ENCODE results near the gene EIF4G1. TPM values are rescaled to one million over a fixed set of nuclear protein-coding genes. Genes with fewer than 3 reads are reported as not detected.
A peak's percentile ranks its signal among the peaks of the same experiment; 100 is the strongest.
"Not testable (repeated sequence)": the region's sequence is repeated elsewhere in the genome, so short reads cannot be mapped to it uniquely, and the experiment has no call there.

Gene EIF4G1, protein sequence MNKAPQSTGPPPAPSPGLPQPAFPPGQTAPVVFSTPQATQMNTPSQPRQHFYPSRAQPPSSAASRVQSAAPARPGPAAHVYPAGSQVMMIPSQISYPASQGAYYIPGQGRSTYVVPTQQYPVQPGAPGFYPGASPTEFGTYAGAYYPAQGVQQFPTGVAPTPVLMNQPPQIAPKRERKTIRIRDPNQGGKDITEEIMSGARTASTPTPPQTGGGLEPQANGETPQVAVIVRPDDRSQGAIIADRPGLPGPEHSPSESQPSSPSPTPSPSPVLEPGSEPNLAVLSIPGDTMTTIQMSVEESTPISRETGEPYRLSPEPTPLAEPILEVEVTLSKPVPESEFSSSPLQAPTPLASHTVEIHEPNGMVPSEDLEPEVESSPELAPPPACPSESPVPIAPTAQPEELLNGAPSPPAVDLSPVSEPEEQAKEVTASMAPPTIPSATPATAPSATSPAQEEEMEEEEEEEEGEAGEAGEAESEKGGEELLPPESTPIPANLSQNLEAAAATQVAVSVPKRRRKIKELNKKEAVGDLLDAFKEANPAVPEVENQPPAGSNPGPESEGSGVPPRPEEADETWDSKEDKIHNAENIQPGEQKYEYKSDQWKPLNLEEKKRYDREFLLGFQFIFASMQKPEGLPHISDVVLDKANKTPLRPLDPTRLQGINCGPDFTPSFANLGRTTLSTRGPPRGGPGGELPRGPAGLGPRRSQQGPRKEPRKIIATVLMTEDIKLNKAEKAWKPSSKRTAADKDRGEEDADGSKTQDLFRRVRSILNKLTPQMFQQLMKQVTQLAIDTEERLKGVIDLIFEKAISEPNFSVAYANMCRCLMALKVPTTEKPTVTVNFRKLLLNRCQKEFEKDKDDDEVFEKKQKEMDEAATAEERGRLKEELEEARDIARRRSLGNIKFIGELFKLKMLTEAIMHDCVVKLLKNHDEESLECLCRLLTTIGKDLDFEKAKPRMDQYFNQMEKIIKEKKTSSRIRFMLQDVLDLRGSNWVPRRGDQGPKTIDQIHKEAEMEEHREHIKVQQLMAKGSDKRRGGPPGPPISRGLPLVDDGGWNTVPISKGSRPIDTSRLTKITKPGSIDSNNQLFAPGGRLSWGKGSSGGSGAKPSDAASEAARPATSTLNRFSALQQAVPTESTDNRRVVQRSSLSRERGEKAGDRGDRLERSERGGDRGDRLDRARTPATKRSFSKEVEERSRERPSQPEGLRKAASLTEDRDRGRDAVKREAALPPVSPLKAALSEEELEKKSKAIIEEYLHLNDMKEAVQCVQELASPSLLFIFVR (N-terminal part only)
- 100 to 1,000 TPM; 229 to 275 TPM for total RNA-seq
- long read RNA-seq, full-length matches to known transcripts = 5 of 254 reads
- long read RNA-seq, partial matches to known transcripts = 202 of 254 reads
- long read RNA-seq, other reads (novel, unspliced or antisense) = 47 of 254 reads

DNA sequence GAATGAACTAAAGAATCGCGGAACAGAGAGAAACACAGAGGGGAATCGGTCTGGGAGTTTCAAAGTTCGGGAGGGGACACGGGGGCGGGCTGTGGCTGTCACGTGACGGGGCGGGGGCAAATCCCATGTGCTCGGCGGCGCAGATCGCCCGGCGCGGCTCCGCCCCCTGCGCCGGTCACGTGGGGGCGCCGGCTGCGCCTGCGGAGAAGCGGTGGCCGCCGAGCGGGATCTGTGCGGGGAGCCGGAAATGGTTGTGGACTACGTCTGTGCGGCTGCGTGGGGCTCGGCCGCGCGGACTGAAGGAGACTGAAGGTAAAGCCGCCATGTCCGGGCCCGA is at the start of gene EIF4G1:
Gene EIF4G1, plus strand, starts transcription at position 244 of the 337 bp plus-strand sequence. CDS start 1,191 bp downstream, outside the sequence.
- intact Hi-C loops (cut with DNase I) = no loop called here
- DNase-seq (peak; percentile 96), ATAC-seq (peak; percentile 90 to 93)

DNA sequence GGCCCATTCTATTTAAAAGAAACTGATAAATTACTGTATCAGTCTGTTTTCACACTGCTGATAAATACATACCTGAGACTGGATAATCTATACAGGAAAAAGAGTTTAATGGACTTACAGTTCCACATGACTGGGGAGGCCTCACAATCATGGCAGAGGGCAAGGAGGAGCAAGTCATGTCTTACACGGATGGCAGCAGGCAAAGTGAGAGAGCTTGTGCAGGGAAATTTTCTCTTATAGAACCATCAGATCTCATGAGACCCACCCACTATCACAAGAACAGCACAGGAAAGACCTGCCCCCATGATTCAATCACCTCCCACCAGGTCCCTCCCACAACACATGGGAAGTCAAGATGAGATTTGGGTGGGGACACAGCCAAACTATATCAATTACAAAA is 47.2 kb upstream of the EIF4G1 start:
- ATAC-seq; DNase-seq; intact Hi-C loops (cut with DNase I): not testable (repeated sequence)

DNA sequence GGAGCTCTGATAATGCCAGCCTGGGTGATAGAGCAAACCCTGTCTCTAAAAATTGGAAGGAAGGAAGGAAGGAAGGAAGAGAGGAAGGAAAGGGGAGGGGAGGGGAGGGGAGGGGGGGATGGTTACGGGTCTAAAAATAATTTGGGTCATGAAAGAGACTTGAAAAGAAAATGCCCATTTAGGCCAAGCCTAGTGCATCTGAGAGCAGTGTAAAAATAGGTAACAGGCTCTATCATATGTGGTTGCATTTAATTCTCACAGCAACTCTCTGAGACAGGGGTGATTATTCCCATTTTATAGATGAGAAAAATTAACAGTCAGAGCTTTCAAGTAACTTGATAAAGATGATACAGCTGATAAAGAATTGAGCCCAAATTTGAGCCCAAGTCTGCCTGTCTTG is 42.1 kb upstream of the EIF4G1 start:
- intact Hi-C loops (cut with DNase I) = no loop called here
- ATAC-seq = no peak
- no peak for DNase-seq

DNA sequence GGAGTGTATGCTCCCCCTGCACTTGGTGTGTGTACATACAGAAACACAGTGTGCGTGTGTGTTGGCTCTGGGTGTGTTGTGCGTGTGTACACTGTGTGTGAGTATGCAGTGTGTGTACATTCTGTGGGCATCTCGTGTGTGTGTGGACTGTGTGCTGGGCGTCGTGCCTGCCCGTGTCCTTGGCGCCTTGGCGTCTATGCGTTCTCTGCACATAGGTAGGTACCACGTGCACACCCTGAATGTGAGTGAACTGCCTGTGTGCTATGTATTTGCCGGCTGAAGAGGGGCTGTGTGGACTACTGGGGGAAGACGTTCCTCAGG is 39.1 kb upstream of the EIF4G1 start:
- DNase-seq (no peak), ATAC-seq (no peak)
- intact Hi-C loops (cut with DNase I) = no loop called here

DNA sequence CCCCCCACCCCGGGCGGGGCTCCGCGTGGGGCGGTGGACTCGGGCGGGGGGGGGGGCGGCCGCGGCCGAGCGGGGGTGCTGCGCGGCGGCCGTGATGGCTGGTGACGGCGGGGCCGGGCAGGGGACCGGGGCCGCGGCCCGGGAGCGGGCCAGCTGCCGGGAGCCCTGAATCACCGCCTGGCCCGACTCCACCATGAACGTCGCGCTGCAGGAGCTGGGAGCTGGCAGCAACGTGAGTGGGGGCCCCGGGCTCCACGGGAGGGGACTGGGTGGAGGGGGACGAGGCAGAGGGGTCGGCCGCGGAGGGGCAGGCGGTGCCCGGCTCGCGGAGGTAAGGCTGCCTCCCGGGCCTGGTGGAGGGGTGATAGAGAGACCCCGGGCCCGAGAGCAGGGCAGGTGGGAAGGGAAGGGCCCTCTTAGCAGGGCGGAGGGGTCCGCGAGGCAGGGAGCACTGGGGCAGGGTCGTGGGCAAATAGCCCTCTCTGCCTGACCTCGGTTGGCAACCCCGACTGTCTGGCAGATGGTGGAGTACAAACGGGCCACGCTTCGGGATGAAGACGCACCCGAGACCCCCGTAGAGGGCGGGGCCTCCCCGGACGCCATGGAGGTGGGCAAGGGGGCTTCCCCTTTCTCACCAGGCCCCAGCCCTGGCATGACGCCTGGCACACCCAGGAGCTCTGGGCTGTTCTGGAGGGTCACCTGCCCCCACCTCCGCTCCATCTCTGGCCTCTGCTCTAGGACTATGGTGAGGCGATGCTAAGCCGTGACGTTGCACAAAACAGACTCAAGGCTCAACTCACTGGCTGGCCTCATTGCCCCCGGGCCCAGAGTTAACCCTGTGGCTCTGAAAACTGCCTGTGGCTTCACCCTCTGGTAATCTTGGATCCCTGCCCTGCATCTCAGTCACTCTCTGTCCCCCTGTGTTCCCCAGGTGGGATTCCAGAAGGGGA is 38.2 kb upstream of the EIF4G1 start, which contains the start of gene ECE2:
Gene ECE2, plus strand, starts transcription at position 62 of the 950 bp plus-strand sequence. Its CDS starts 132 bp downstream, at position 194.
- intact Hi-C loops (cut with DNase I) = no loop called here

DNA sequence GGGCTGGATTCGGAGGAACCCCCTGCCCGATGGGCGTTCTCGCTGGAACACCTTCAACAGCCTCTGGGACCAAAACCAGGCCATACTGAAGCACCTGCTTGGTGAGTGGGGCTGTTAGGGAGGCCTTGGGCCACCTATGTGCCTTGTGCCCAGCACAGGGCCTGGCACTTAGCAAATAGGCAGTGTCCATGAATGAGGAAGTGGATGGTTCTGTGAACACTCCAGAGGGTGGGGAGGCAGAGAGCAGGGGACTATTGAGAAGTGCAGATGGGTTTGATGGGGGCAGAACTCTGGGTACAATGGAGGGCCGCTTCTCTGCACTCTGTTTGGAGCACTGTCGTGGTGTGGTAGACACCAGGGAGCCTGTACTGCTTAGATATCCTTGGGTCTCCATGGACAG is 37.0 kb upstream of the EIF4G1 start:
- DNase-seq (no peak), ATAC-seq (no peak)
- intact Hi-C loops (cut with DNase I) = no loop called here

More for the DNA sequence above, 38.2 kb upstream of the EIF4G1 start, which contains the start of gene ECE2:
- ATAC-seq (peak; percentile 63 to 70), DNase-seq (peak; percentile 43)

DNA sequence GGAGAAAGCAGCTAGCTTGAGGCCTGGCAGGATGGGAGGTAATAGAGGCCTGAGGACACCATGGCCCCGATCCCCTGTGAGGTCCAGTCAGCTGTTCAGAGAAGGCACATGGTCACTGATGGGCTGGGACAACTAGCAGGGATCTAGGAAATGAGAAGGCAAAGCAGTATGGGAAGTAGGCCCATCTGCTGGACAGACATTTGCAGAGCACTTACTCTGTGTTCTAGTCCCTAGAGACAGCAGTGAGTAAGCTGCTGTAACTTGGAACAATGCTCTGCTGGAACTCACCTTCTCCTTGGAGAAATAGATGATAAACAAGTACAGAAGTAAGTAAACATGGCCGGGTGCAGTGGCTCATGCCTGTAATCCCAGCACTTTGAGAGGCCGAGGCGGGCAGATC is 31.5 kb upstream of the EIF4G1 start:
- no peak for ATAC-seq
- no peak for DNase-seq
- intact Hi-C loops (cut with DNase I) = no loop called here

DNA sequence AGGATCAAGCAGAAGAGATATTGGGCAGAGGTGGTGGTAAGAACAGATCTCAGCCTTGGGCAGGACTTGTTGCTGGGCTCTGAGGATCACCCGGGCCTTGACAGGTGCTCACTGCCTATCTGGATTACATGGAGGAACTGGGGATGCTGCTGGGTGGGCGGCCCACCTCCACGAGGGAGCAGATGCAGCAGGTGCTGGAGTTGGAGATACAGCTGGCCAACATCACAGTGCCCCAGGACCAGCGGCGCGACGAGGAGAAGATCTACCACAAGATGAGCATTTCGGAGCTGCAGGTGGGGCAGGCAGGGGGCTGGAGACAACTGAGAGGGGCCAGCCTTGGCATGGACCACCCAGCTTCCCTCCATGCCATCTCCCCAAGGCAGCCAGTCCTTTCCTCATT is 30.7 kb upstream of the EIF4G1 start:
- intact Hi-C loops (cut with DNase I) = no loop called here
- DNase-seq (no peak), ATAC-seq (no peak)

DNA sequence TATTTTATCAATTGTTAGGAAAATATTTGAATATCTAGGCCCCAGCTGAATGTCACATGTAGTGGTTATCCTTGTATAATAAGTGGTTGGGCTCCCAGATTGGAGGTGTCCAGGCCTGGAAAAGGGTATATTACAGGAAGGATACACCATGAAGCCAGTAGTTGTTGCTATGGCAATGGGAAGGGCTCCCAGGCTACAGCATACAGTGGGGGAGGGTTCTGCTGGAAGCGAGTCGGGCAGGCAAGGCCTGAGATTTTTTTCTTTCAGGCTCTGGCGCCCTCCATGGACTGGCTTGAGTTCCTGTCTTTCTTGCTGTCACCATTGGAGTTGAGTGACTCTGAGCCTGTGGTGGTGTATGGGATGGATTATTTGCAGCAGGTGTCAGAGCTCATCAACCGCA is 29.7 kb upstream of the EIF4G1 start:
- ATAC-seq = peak; percentile 69 to 78
- peak; percentile 72 for DNase-seq
- intact Hi-C loops (cut with DNase I) = loop anchor here in 1 of 2 donors (5.0 kb wide), 1 partner anchor 387 kb away; no protein-coding TSS in a partner anchor

DNA sequence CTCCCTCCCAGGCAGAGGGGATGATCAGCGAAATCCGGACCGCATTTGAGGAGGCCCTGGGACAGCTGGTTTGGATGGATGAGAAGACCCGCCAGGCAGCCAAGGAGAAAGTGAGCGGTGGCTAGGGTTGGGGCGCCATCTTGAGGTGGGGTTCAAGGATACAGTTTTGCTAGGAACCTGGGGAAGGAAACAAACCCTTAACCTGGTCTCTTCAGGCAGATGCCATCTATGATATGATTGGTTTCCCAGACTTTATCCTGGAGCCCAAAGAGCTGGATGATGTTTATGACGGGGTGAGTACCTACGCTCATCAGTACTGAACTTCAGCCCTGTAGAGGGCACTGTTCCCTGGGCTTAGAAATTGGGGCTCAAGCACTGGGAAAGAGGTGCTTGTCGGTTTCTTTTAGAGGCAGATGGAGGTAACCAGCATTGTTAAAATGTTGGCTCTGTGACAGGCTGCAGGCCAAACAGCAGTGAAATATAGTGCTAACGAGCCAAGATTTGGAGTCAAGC is 24.9 kb upstream of the EIF4G1 start:
- peak; percentile 42 for DNase-seq
- intact Hi-C loops (cut with DNase I) = loop anchor here in 1 of 2 donors (5.0 kb wide), 1 partner anchor 392 kb away; no protein-coding TSS in a partner anchor
- ATAC-seq = peak; percentile 21 to 52

DNA sequence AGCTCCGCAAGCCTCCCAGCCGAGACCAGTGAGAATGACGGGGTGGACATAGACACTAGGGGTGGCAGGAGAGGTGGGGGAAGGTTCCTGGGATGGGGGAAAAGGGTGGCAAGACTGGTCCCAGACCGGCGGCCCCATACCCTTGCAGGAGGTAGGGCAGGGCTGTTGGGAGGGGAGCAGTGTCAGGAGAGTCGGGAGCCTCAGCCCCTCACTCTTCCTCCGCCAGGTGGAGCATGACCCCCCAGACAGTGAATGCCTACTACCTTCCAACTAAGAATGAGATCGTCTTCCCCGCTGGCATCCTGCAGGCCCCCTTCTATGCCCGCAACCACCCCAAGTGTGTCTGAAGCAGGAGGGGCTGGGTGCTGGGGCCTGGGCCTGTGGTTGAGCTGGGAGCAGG is 24.1 kb upstream of the EIF4G1 start:
- intact Hi-C loops (cut with DNase I) = no loop called here
- no peak for DNase-seq
- no peak for ATAC-seq

DNA sequence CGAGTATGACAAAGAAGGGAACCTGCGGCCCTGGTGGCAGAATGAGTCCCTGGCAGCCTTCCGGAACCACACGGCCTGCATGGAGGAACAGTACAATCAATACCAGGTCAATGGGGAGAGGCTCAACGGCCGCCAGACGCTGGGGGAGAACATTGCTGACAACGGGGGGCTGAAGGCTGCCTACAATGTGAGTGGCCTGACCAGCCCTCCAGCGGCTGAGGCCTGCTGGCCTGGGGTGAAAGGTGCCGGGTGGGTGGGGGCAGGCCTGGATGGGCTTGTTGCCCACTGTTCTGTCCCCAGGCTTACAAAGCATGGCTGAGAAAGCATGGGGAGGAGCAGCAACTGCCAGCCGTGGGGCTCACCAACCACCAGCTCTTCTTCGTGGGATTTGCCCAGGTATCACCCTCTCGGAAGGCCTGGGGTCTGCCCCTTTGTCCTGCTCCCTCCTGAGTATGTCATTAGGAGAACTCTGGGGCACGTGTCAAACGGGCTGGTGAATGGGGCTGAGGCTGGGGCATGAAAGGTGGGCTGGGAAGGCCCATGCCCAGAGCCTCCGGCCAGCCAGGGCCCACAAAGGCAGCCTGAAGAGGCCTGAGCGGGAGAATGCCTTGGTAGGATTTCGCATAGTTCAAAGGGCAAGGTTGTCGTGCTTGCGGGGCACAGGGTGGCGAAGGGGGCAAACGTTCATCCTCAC is 23.2 kb upstream of the EIF4G1 start:
- DNase-seq = no peak
- intact Hi-C loops (cut with DNase I) = no loop called here
- ATAC-seq = no peak

DNA sequence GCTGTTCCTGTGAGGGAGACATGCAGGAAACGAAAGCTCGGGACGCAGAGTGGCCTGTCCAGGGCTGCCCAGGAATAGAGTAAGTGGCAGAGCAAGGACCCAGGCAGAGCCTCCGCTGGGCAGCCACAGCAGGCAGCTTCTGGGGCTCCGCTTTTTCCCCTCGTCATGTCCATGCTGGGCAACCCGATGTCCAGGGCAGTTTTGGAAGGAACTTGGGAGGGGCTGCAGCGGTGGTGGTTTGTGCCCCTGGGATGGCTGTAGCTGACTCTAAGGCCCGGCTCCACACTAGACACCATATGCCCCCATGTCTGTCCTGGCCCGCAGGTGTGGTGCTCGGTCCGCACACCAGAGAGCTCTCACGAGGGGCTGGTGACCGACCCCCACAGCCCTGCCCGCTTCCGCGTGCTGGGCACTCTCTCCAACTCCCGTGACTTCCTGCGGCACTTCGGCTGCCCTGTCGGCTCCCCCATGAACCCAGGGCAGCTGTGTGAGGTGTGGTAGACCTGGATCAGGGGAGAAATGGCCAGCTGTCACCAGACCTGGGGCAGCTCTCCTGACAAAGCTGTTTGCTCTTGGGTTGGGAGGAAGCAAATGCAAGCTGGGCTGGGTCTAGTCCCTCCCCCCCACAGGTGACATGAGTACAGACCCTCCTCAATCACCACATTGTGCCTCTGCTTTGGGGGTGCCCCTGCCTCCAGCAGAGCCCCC is 22.5 kb upstream of the EIF4G1 start:
- no peak for ATAC-seq
- intact Hi-C loops (cut with DNase I) = no loop called here
- DNase-seq = no peak

DNA sequence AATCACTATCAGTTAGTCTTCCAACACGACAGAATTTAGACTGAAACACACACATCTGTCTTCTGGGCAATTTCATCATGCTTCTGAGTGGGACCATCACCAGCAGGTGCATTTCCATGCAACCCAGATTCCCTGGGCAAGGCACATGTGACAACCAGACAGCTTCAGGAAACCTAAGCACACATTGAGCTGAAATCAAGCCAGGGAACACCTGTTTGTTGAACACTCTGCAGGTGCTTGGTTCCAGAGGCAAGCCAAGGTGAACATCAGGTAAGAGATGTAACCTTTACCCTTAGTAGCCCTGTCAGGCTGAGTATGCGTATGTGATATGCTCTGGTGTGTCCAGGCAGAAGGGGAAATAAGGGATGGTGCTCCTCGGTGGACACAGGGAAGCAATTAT is 18.6 kb upstream of the EIF4G1 start:
- intact Hi-C loops (cut with DNase I) = no loop called here
- DNase-seq = no peak

DNA sequence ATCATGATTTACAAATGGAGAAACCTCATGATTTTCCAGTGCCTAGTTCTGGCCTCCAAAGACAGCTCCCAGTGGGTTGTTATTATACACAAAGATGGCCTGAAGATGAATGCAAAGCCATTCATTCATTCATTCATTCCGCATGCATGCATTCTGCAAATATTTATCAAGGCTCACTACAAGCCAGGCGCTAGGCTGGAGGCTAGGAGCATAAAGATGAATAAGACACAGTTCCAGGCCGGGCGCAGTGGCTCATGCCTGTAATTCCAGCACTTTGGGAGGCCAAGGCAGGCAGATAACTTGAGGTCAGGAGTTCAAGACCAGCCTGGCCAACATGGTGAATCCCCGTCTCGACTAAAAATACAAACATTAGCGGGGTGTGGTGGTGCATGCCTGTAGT is 17.8 kb upstream of the EIF4G1 start:
- intact Hi-C loops (cut with DNase I) = no loop called here
- ATAC-seq (no peak), DNase-seq (no peak)

More for the DNA sequence above, 18.6 kb upstream of the EIF4G1 start:
- ATAC-seq = no peak

DNA sequence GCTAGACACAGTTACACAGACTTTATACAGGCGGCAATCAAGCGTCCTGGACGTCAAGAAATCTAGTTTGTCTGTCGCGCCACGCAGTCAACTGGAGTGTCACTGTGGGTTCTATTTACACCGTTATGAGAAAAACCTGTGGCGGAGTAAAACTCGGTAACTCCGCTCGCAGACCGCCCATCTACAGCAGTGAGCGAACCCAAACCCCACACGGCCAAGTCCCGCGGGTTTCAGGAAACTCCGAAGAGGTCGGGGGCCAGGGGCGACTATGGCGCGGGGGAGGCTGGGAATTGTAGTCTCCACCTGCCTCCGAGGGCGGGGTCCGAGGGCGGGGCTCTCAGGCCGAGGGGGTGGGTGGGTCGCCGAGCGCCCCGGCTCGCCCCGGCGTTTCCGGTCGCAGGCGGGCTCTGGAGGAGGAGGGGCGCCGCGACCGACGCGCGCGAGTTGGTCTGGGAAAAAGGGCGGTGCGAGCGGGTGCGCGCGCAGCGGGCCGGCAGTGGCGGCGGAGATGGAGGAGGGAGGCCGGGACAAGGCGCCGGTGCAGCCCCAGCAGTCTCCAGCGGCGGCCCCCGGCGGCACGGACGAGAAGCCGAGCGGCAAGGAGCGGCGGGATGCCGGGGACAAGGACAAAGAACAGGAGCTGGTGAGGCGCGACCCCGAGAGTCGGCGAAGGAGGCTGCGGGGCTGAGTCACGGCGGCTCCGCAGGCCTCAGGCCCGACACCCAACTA is 15.5 kb upstream of the EIF4G1 start, which contains the start of gene PSMD2:
Gene PSMD2, plus strand, starts transcription at position 483 of the 729 bp plus-strand sequence. Its CDS starts 26 bp downstream, at position 509.
- ATAC-seq (peak; percentile 99), DNase-seq (peak; percentile 99)
- intact Hi-C loops (cut with DNase I) = no loop called here

All from left cardiac atrium (tissue), 4 donors.